HL-60 (cell line): ENCODE results near the gene CFAP141.

Experiments
- DNase-seq, 2 experiments: peaks; one replicate each; pipeline ENCODE4 v3.0.0-alpha.2; 2010 to 2020; ENCODE audit warnings: low read depth in 1 of 2, low spot score in 1 of 2
- H3K27ac ChIP-seq: fragments of 250-450 bp; sonication (Bioruptor Pico); replicated peaks from 2 replicates; pipeline ENCODE4 v1.5.1; 2020; ENCODE audit warnings: mild to moderate bottlenecking, moderate library complexity
- H3K27me3 ChIP-seq: fragments of 250-450 bp; sonication (Bioruptor Pico); 2 replicates; pipeline ENCODE4 v1.5.1; 2021; ENCODE audit warnings: mild to moderate bottlenecking, moderate library complexity; ENCODE audit not compliant: insufficient read depth, poor library complexity, severe bottlenecking
- H3K4me3 ChIP-seq: replicated peaks from 2 replicates; pipeline ENCODE4 v1.5.1; 2011; ENCODE audit warnings: mild to moderate bottlenecking, control low read depth, low read length; ENCODE audit not compliant: insufficient read depth
- CTCF ChIP-seq: IDR thresholded peaks from one replicate; pipeline ENCODE4 v1.5.1; 2011; ENCODE audit warnings: low read length, control low read depth, inconsistent platforms; ENCODE audit not compliant: insufficient read depth
- GABPA ChIP-seq: IDR thresholded peaks from 2 replicates; pipeline ENCODE4 v1.6.1; 2012; ENCODE audit warnings: low read depth
- POLR2AphosphoS5 ChIP-seq: IDR thresholded peaks from 2 replicates; pipeline ENCODE4 v1.6.1; 2012; ENCODE audit warnings: low read depth
- REST ChIP-seq: IDR thresholded peaks from 2 replicates; pipeline ENCODE4 v1.6.1; 2012; ENCODE audit warnings: low read depth; ENCODE audit not compliant: insufficient replicate concordance
- SPI1 ChIP-seq: IDR thresholded peaks from 2 replicates; pipeline ENCODE4 v1.6.1; 2012; ENCODE audit warnings: low read depth, mild to moderate bottlenecking, borderline replicate concordance

CFAP141 gene

GRCh38 chr1:154240294-154240833 is 34.2 kb upstream of the CFAP141 start:
- H3K27ac ChIP-seq: no peak overlapping the region
- no peak for DNase-seq
- TF ChIP-seq POLR2AphosphoS5 (no peak), REST (no peak), SPI1 (no peak)
- H3K27me3 ChIP-seq: no peaks in the 10 kb centered on the region
- H3K4me3 ChIP-seq: no peak overlapping the region

GRCh38 chr1:154239491-154239890 is 33.4 kb upstream of the CFAP141 start:
- TF ChIP-seq SPI1 (no peak), GABPA (no peak), REST (no peak), POLR2AphosphoS5 (no peak), CTCF (no peak)
- no peak overlapping the region for H3K27ac ChIP-seq
- H3K4me3 ChIP-seq: no peak overlapping the region
- no peaks in the 10 kb centered on the region for H3K27me3 ChIP-seq
- no peak for DNase-seq

GRCh38 chr1:154237880-154238506 is 31.9 kb upstream of the CFAP141 start:
- Histone ChIP-seq H3K27me3 (no peaks in the 10 kb centered on the region), H3K4me3 (no peak overlapping the region), H3K27ac (no peak overlapping the region)
- no peak for DNase-seq
- TF ChIP-seq GABPA (no peak), CTCF (no peak), SPI1 (no peak), POLR2AphosphoS5 (no peak), REST (no peak)
